H1 (cell line): ENCODE data around the gene TRIP13. TPM values are rescaled to one million over a fixed set of nuclear protein-coding genes. Genes with fewer than 3 reads are reported as not detected.

Experiments used
- CBX8 ChIP-seq: fragments of 300-800, 300-1000 bp; sonication (generic); IDR thresholded peaks from 2 replicates; pipeline ENCODE4 v1.7.1; 2016; ENCODE audit warnings: low read depth, low read length, borderline replicate concordance
- CREB1 ChIP-seq: IDR thresholded peaks from 2 replicates; pipeline ENCODE4 v1.6.1; 2012; ENCODE audit warnings: inconsistent platforms
- GABPA ChIP-seq: IDR thresholded peaks from 2 replicates; pipeline ENCODE4 v1.6.1; 2011; ENCODE audit warnings: mild to moderate bottlenecking, low read length, moderate library complexity, borderline replicate concordance; ENCODE audit not compliant: insufficient read depth
- GTF2F1 ChIP-seq: IDR thresholded peaks from 2 replicates; pipeline ENCODE4 v1.6.1; 2012; ENCODE audit warnings: low read depth, low read length, improper control_type of control experiment, borderline replicate concordance
- JUND ChIP-seq: IDR thresholded peaks from 2 replicates; pipeline ENCODE4 v1.6.1; 2011; ENCODE audit warnings: mild to moderate bottlenecking, improper control_type of control experiment, low read length
- MAFK ChIP-seq: IDR thresholded peaks from 2 replicates; pipeline ENCODE4 v1.6.1; 2012; ENCODE audit warnings: low read depth, mild to moderate bottlenecking, improper control_type of control experiment, low read length
- TAF1 ChIP-seq: IDR thresholded peaks from 2 replicates; pipeline ENCODE4 v1.6.1; 2011; ENCODE audit warnings: mild to moderate bottlenecking, low read depth, low read length
- TAF7 ChIP-seq: optimal IDR thresholded peaks from 2 replicates; pipeline ENCODE3; 2011; ENCODE audit warnings: low read depth, mild to moderate bottlenecking, inconsistent platforms, low read length, moderate library complexity, borderline replicate concordance
- polyA plus RNA-seq, 7 experiments: library from polyadenylated mRNA; depleted of rRNA in 3 of 7; stranded (reverse) in 5 of 7; unstranded in 2 of 7; fragments of >200 nt in 5 of 7; fragments of 200-250 nt in 2 of 7; gene quantifications; 1 replicate in 5 of 7; 2 replicates in 1 of 7; 4 replicates in 1 of 7; pipeline versions ENCODE4 v1.2.1 to v1.2.3, GENCODE V29; 2011 to 2013; ENCODE audit warnings: missing spikeins in 2 of 7, mixed read lengths in 2 of 7
- total RNA-seq: library from RNA; stranded (reverse); fragmentation: NEBNext Ultra II Directional; extraction: Animal tissue kit (Norgen Biotek cat#: 25700); gene quantifications from 2 replicates; pipeline ENCODE4 v1.2.1, GENCODE V29; 2021
- TF ChIP-seq, protein P1 (sequence below): IDR thresholded peaks from 2 replicates; pipeline ENCODE4 v1.6.1; 2011; ENCODE audit warnings: low read depth, mild to moderate bottlenecking, low read length; ENCODE audit not compliant: insufficient read depth

The TRIP13 gene
- total and polyA plus RNA-seq, 2 of the 8 experiments (the other 6 are each of a cell fraction or from before 2014, with no cell fraction given): 20.0 to 39.2 TPM

GRCh38 chr5:961002-961710 lies 68.5 kb downstream of the TRIP13 start (continued):
- TF ChIP-seq TAF1 (no peak), CBX8 (no peak), MAFK (no peak), CREB1 (no peak), JUND (no peak), TAF7 (no peak), GTF2F1 (no peak), GABPA (no peak)
- TF ChIP-seq, protein P1, sequence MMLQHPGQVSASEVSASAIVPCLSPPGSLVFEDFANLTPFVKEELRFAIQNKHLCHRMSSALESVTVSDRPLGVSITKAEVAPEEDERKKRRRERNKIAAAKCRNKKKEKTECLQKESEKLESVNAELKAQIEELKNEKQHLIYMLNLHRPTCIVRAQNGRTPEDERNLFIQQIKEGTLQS: no peak
- TF ChIP-seq, all 59 proteins: peak for 0
